Spleen (tissue), 11 donors: Measurements from ENCODE around the gene MARK2. TPM values are rescaled to one million over a fixed set of nuclear protein-coding genes. Genes with fewer than 3 reads are reported as not detected.

Experiments used
- DNase-seq: peaks from one replicate; pipeline ENCODE4 v3.0.0-alpha.2; 2020
- H3K27ac ChIP-seq, 8 donors: fragments of 200-600 bp; sonication (generic) in 7 of 8; 1 replicate in 4 of 8; 2 replicates in 4 of 8; pipeline versions ENCODE4 v1.5.0 to v1.8.0; 2016 to 2021; ENCODE audit warnings: inconsistent platforms in 4 of 8, mild to moderate bottlenecking in 4 of 8, moderate library complexity in 1 of 8
- H3K27me3 ChIP-seq, 7 donors: fragments of 200-600 bp; sonication (generic) in 6 of 7; replicated peaks in 1 of 7; 1 replicate in 4 of 7; 2 replicates in 3 of 7; pipeline versions ENCODE4 v1.5.0 to v1.8.0; 2016 to 2021; ENCODE audit warnings: inconsistent platforms in 3 of 7, mild to moderate bottlenecking in 1 of 7
- H3K36me3 ChIP-seq, 6 donors: fragments of 200-600 bp; sonication (generic) in 5 of 6; 1 replicate in 4 of 6; 2 replicates in 2 of 6; pipeline versions ENCODE4 v1.5.0 to v1.8.0; 2016 to 2021; ENCODE audit warnings: inconsistent platforms in 2 of 6
- H3K4me1 ChIP-seq, 6 donors: fragments of 200-600 bp; sonication (generic) in 5 of 6; 1 replicate in 3 of 6; 2 replicates in 3 of 6; pipeline versions ENCODE4 v1.5.0 to v1.8.0; 2016 to 2021; ENCODE audit warnings: inconsistent platforms in 3 of 6
- H3K4me3 ChIP-seq, 8 donors: fragments of 200-600 bp; sonication (generic) in 7 of 8; 1 replicate in 4 of 8; 2 replicates in 4 of 8; pipeline versions ENCODE4 v1.5.0 to v1.8.0; 2016 to 2021; ENCODE audit warnings: inconsistent platforms in 4 of 8, mild to moderate bottlenecking in 4 of 8, moderate library complexity in 2 of 8
- H3K9me3 ChIP-seq, 8 donors: fragments of 200-600 bp; sonication (generic) in 7 of 8; 1 replicate in 4 of 8; 2 replicates in 4 of 8; pipeline versions ENCODE4 v1.5.0 to v1.8.0; 2016 to 2021; ENCODE audit warnings: inconsistent platforms in 4 of 8
- CTCF ChIP-seq, 11 experiments: fragments of 200-600 bp in 7 of 11; fragments of 450-650 bp in 4 of 11; sonication (generic) in 4 of 11; IDR thresholded peaks in 8 of 11; conservative IDR thresholded peaks in 3 of 11; 1 replicate in 7 of 11; 2 replicates in 4 of 11; pipeline versions ENCODE4 v1.4.0 to v1.8.0; 2016 to 2021; ENCODE audit warnings: antibody characterized with exemption in 11 of 11, inconsistent platforms in 4 of 11, mild to moderate bottlenecking in 1 of 11
- POLR2A ChIP-seq, 3 donors: fragments of 450-650 bp; IDR thresholded peaks; one replicate each; pipeline ENCODE4 v1.5.1; 2017; ENCODE audit warnings: antibody characterized with exemption in 3 of 3, mild to moderate bottlenecking in 1 of 3
- POLR2AphosphoS5 ChIP-seq, 3 donors: sonication (generic); formaldehyde crosslinking; IDR thresholded peaks; one replicate each; pipeline ENCODE4 v1.5.1; 2017; ENCODE audit warnings: antibody characterized with exemption in 3 of 3
- WGBS, 5 donors: extraction: QIAGEN DNeasy Blood & Tissue Kit in 3 of 5; methylation state at CpG; one replicate each; pipeline versions ENCODE4 v1.1.5 to v1.1.7; 2013 to 2018; 5-methylcytosine and 5-hydroxymethylcytosine counted together
- intact Hi-C: fragments of 100-400 bp; cut with DNase I; formaldehyde crosslinking; loops from one replicate; pipeline ENCODE4 v1.15.0; 2023; ENCODE audit warnings: low total_unique reads
- polyA plus RNA-seq, 3 donors: library from polyadenylated mRNA; stranded (reverse); fragments of 200-250 nt; gene quantifications; one replicate each; pipeline ENCODE4 v1.2.1, GENCODE V29; 2013
- total RNA-seq, 7 donors: library from RNA; depleted of rRNA in 3 of 7; stranded (reverse); fragments of >200 nt in 3 of 7; fragmentation: NEBNext Ultra II Directional in 4 of 7; extraction: Animal tissue kit (Norgen Biotek cat#: 25700) in 4 of 7; gene quantifications; one replicate each; pipeline versions ENCODE4 v1.1.0 to v1.2.1, GENCODE V29; 2016 to 2021
- donor health status: healthy with polysubstance abuse.
- donor health status: DM: no; HTN: no; CAD: no; lungs with moderate emphysema.
- donor health status: DM: no; HTN: no; CAD: no.
- donor health status: Bipolar disorder and iron deficiency.
- donor health status: healthy.
- donor health status: DM: no; HTN: no; CAD: no.
- donor health status: DM: yes; HTN: yes; CAD: no.

MARK2 gene
- total and polyA plus RNA-seq, 10 donors = 6.9 to 67.3 (median 45.3) TPM

- Histone ChIP-seq H3K9me3 (no peaks in the 10 kb centered on the region), H3K36me3 (peaks cover 0 to 92% (median 11%) of the 10 kb centered on the region in 6 donors), H3K4me3 (no peak overlapping the region), H3K27ac (peak overlapping the region in 6 of 8 donors; percentile 26 to 99 (median 54)), H3K27me3 (no peaks in the 10 kb centered on the region), H3K4me1 (peaks cover 36 to 100% (median 81%) of the 10 kb centered on the region in 6 donors)
- no peak for DNase-seq
- WGBS, 5 donors = 91 to 99% (median 95%) methylated on average over 7 of the region's 7 CpGs
- TF ChIP-seq POLR2A (IDR thresholded peaks at IDR 0.05) = no peak
- no peak for TF ChIP-seq POLR2AphosphoS5 (IDR thresholded peaks at IDR 0.05)
- TF ChIP-seq CTCF (IDR thresholded peaks at IDR 0.05 in 8 of 11, conservative IDR thresholded peaks at IDR 0.05 in 3 of 11) = no peak
- intact Hi-C loops = no loop called here
These were observed 7.0 kb downstream of the MARK2 start for GRCh38 chr11:63845911-63846310.

GRCh38 chr11:63846897-63847296 is 8.0 kb downstream of the MARK2 start:
- Histone ChIP-seq H3K9me3 (no peaks in the 10 kb centered on the region), H3K4me3 (no peak overlapping the region), H3K27me3 (no peaks in the 10 kb centered on the region), H3K4me1 (peaks cover 36 to 100% (median 81%) of the 10 kb centered on the region in 6 donors), H3K27ac (peak overlapping the region in 1 of 8 donors; percentile 43), H3K36me3 (peaks cover 0 to 92% (median 9%) of the 10 kb centered on the region in 6 donors)
- intact Hi-C loops = no loop called here
- no peak for DNase-seq
- TF ChIP-seq CTCF (IDR thresholded peaks at IDR 0.05 in 8 of 11, conservative IDR thresholded peaks at IDR 0.05 in 3 of 11) (no peak), POLR2AphosphoS5 (IDR thresholded peaks at IDR 0.05) (no peak), POLR2A (IDR thresholded peaks at IDR 0.05) (no peak)
- 88 to 100% (median 98%) methylated on average over 6 of the region's 6 CpGs for WGBS, 5 donors

GRCh38 chr11:63847363-63847762 is 8.5 kb downstream of the MARK2 start:
- Histone ChIP-seq H3K36me3 (peaks cover 0 to 87% (median 7%) of the 10 kb centered on the region in 6 donors), H3K27ac (peak overlapping the region in 2 of 8 donors; percentile 42 to 43), H3K4me3 (no peak overlapping the region), H3K9me3 (no peaks in the 10 kb centered on the region), H3K4me1 (peaks cover 39 to 100% (median 81%) of the 10 kb centered on the region in 6 donors), H3K27me3 (no peaks in the 10 kb centered on the region)
- DNase-seq = no peak
- 77 to 93% (median 86%) methylated on average over 3 of the region's 3 CpGs for WGBS, 5 donors
- intact Hi-C loops = no loop called here
- TF ChIP-seq POLR2AphosphoS5 (IDR thresholded peaks at IDR 0.05) (no peak), POLR2A (IDR thresholded peaks at IDR 0.05) (no peak), CTCF (IDR thresholded peaks at IDR 0.05 in 8 of 11, conservative IDR thresholded peaks at IDR 0.05 in 3 of 11) (no peak)

GRCh38 chr11:63849691-63850090 is 10.8 kb downstream of the MARK2 start:
- H3K36me3 ChIP-seq = peaks cover 0 to 84% (median 2%) of the 10 kb centered on the region in 6 donors
- WGBS, 5 donors = 90 to 97% (median 93%) methylated on average over 2 of the region's 2 CpGs
- H3K27me3 ChIP-seq = no peaks in the 10 kb centered on the region
- no peaks in the 10 kb centered on the region for H3K9me3 ChIP-seq
- DNase-seq = no peak
- H3K4me1 ChIP-seq = peaks cover 36 to 100% (median 70%) of the 10 kb centered on the region in 6 donors
- H3K4me3 ChIP-seq = no peak overlapping the region
- TF ChIP-seq POLR2A (IDR thresholded peaks at IDR 0.05) (no peak), CTCF (IDR thresholded peaks at IDR 0.05 in 8 of 11, conservative IDR thresholded peaks at IDR 0.05 in 3 of 11) (no peak), POLR2AphosphoS5 (IDR thresholded peaks at IDR 0.05) (no peak)
- intact Hi-C loops = no loop called here
- H3K27ac ChIP-seq = no peak overlapping the region
